Kidney epithelial cell (primary cell): ENCODE data around the gene MEIOB. TPM values are rescaled to one million over a fixed set of nuclear protein-coding genes. Genes with fewer than 3 reads are reported as not detected.

ENCODE experiments used
- DNase-seq: peaks from one replicate; pipeline ENCODE4 v3.0.0-alpha.2; 2010; ENCODE audit warnings: low read depth
- H3K27me3 ChIP-seq: 2 replicates; pipeline ENCODE4 v1.6.0; 2011; ENCODE audit warnings: low read length; ENCODE audit not compliant: control insufficient read depth, insufficient read depth
- H3K36me3 ChIP-seq: 2 replicates; pipeline ENCODE4 v1.5.1; 2011; ENCODE audit warnings: low read length; ENCODE audit not compliant: control insufficient read depth, insufficient read depth
- H3K4me3 ChIP-seq: 2 replicates; pipeline ENCODE4 v1.5.1; 2011; ENCODE audit warnings: low read depth, mild to moderate bottlenecking, control low read depth, low read length
- total RNA-seq: library from RNA; depleted of rRNA; stranded (reverse); fragments of >200 nt; gene quantifications from 2 replicates; pipeline ENCODE4 v1.2.3, GENCODE V29; 2015
- TF ChIP-seq, protein P1 (sequence below): IDR thresholded peaks from 2 replicates; pipeline ENCODE4 v1.5.1; 2011; ENCODE audit warnings: mild to moderate bottlenecking, moderate library complexity, low read length, control low read depth, inconsistent platforms; ENCODE audit not compliant: insufficient read depth, poor library complexity, severe bottlenecking

The MEIOB gene
- total RNA-seq, 1 donor from 2014 or later = 6.2 TPM

DNA sequence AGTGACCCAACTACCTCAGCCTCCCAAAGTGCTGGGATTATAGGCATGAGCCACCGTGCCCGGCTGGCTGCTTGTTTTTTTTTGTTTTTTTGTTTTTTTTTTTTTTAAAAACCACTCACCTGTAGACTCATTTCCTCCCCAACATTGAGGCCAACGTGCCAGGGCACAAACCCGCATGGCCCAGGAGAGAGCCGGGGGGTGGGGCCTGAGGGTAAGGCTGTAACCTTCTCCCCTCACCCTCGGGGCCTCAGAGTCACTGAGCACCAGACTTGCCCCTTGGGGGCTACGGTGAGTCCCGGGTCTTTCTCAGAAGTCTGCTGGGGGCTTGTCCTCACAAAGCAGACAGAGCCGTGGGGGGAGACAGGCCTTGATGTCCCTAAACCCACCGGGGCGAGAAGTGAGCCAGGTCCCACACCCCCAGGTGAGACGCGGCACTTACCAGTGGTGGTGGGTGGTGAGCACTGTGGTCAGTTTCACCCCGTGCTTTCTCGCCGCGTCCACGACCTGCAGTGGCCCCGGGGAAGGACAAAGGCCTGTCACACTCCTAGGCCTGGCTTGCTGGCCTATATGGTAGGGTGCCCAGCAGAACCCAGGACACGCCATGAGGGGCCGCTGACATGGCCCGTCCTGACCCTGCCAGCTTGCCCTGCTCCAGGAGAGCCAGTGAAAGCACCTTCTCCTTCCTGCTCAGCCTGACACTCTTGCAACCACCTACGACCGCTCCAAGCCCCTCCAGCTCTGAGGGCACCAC lies 49.9 kb downstream of the MEIOB start:
- DNase-seq = no peak
- H3K4me3 ChIP-seq = no peak overlapping the region
- no peaks in the 10 kb centered on the region for H3K27me3 ChIP-seq
- TF ChIP-seq, protein P1, sequence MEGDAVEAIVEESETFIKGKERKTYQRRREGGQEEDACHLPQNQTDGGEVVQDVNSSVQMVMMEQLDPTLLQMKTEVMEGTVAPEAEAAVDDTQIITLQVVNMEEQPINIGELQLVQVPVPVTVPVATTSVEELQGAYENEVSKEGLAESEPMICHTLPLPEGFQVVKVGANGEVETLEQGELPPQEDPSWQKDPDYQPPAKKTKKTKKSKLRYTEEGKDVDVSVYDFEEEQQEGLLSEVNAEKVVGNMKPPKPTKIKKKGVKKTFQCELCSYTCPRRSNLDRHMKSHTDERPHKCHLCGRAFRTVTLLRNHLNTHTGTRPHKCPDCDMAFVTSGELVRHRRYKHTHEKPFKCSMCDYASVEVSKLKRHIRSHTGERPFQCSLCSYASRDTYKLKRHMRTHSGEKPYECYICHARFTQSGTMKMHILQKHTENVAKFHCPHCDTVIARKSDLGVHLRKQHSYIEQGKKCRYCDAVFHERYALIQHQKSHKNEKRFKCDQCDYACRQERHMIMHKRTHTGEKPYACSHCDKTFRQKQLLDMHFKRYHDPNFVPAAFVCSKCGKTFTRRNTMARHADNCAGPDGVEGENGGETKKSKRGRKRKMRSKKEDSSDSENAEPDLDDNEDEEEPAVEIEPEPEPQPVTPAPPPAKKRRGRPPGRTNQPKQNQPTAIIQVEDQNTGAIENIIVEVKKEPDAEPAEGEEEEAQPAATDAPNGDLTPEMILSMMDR = no peak
- no peaks in the 10 kb centered on the region for H3K36me3 ChIP-seq

DNA sequence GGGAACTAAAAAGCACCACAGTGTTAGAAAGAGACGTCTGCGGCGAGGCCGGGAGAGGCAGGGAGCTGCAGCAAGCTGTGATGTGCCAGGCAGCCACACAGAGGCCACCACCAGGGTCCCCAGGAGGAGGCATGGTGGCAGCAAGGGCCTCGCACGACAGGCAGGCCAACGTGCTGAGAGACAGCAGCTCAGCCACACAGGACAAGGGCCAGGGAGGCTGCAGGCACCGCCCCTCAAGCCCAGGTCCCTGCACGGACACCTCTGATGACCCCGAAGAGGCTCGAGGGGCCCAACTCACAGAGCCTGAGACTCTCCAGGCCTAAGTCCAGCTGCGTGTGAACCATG lies 51.0 kb downstream of the MEIOB start:
- H3K36me3 ChIP-seq = peaks cover 1% of the 10 kb centered on the region
- DNase-seq = no peak
- TF ChIP-seq, protein P1 = no peak

GRCh38 chr16:1820096-1820945 lies 51.6 kb downstream of the MEIOB start:
- Histone ChIP-seq H3K36me3 (peaks cover 1% of the 10 kb centered on the region), H3K4me3 (no peak overlapping the region), H3K27me3 (no peaks in the 10 kb centered on the region)
- no peak for DNase-seq
- TF ChIP-seq, protein P1 = no peak

More for the DNA sequence above, 51.0 kb downstream of the MEIOB start:
- no peaks in the 10 kb centered on the region for H3K27me3 ChIP-seq
- H3K4me3 ChIP-seq = no peak overlapping the region

- DNase-seq = no peak
- Histone ChIP-seq H3K27me3 (no peaks in the 10 kb centered on the region), H3K4me3 (no peak overlapping the region), H3K36me3 (peaks cover 1% of the 10 kb centered on the region)
- TF ChIP-seq, protein P1 = no peak
Observed at GRCh38 chr16:1819611-1820010, 52.4 kb downstream of the MEIOB start.

- Histone ChIP-seq H3K36me3 (peaks cover 1% of the 10 kb centered on the region), H3K4me3 (no peak overlapping the region), H3K27me3 (no peaks in the 10 kb centered on the region)
- TF ChIP-seq, protein P1 = no peak
- DNase-seq = no peak
Observed at GRCh38 chr16:1818873-1819525, 53.0 kb downstream of the MEIOB start.
